H9 (cell line): Measurements from ENCODE around the gene SCYGR4. TPM values are rescaled to one million over a fixed set of nuclear protein-coding genes. Genes with fewer than 3 reads are reported as not detected.

Experiments
- DNase-seq: peaks from one replicate; pipeline ENCODE4 v3.0.0-alpha.2; 2017
- H2AFZ ChIP-seq: one replicate; pipeline ENCODE4 v1.6.1; 2013; ENCODE audit warnings: mild to moderate bottlenecking, low read length, control low read depth, moderate library complexity
- H2AK5ac ChIP-seq: 2 replicates; pipeline ENCODE4 v1.6.1; 2013; ENCODE audit warnings: low read length, control low read depth, mixed read lengths; ENCODE audit not compliant: insufficient read length
- H2BK120ac ChIP-seq: one replicate; pipeline ENCODE4 v1.6.1; 2013; ENCODE audit warnings: low read depth, mild to moderate bottlenecking, low read length, control low read depth, inconsistent platforms; ENCODE audit not compliant: poor library complexity, severe bottlenecking
- H2BK12ac ChIP-seq: 2 replicates; pipeline ENCODE4 v1.6.1; 2013; ENCODE audit warnings: low read length, control low read depth, mixed read lengths, low read depth; ENCODE audit not compliant: insufficient read length
- H2BK15ac ChIP-seq: 2 replicates; pipeline ENCODE4 v1.6.1; 2013; ENCODE audit warnings: low read depth, low read length, control low read depth
- H2BK20ac ChIP-seq: one replicate; pipeline ENCODE4 v1.6.1; 2013; ENCODE audit warnings: low read depth, mild to moderate bottlenecking, low read length, control low read depth, inconsistent platforms; ENCODE audit not compliant: poor library complexity, severe bottlenecking
- H2BK5ac ChIP-seq: 2 replicates; pipeline ENCODE4 v1.6.1; 2013; ENCODE audit warnings: low read length, control low read depth, mixed read lengths; ENCODE audit not compliant: insufficient read length
- H3K14ac ChIP-seq: 2 replicates; pipeline ENCODE4 v1.6.1; 2013; ENCODE audit warnings: low read length, control low read depth; ENCODE audit not compliant: insufficient read depth
- H3K18ac ChIP-seq: 2 replicates; pipeline ENCODE4 v1.6.1; 2013; ENCODE audit warnings: low read depth, mild to moderate bottlenecking, mixed read lengths, low read length, control low read depth; ENCODE audit not compliant: insufficient read length
- H3K23ac ChIP-seq: 2 replicates; pipeline ENCODE4 v1.6.1; 2013; ENCODE audit warnings: low read length, control low read depth, mixed read lengths, low read depth; ENCODE audit not compliant: insufficient read length
- H3K23me2 ChIP-seq: 2 replicates; pipeline ENCODE4 v1.6.1; 2013; ENCODE audit warnings: low read depth, mild to moderate bottlenecking, mixed read lengths, low read length, control low read depth; ENCODE audit not compliant: insufficient read length, poor library complexity, severe bottlenecking
- H3K27ac ChIP-seq: 2 replicates; pipeline ENCODE4 v1.5.1; 2013; ENCODE audit warnings: low read length, control low read depth, mixed read lengths, low read depth; ENCODE audit not compliant: insufficient read length
- H3K27me3 ChIP-seq: 2 replicates; pipeline ENCODE4 v1.6.1; 2013; ENCODE audit warnings: low read length, control low read depth, inconsistent platforms; ENCODE audit not compliant: insufficient read depth
- H3K4ac ChIP-seq: 2 replicates; pipeline ENCODE4 v1.6.1; 2013; ENCODE audit warnings: low read depth, mild to moderate bottlenecking, control low read depth, inconsistent platforms, low read length, moderate library complexity
- H3K4me1 ChIP-seq: 2 replicates; pipeline ENCODE4 v1.6.1; 2013; ENCODE audit warnings: low read length, control low read depth, inconsistent platforms; ENCODE audit not compliant: insufficient read depth
- H3K4me2 ChIP-seq: 2 replicates; pipeline ENCODE4 v1.6.1; 2013; ENCODE audit warnings: low read length, control low read depth, mixed read lengths; ENCODE audit not compliant: insufficient read length, insufficient read depth
- H3K56ac ChIP-seq: 2 replicates; pipeline ENCODE4 v1.6.1; 2013; ENCODE audit warnings: low read depth, mild to moderate bottlenecking, mixed read lengths, low read length, control low read depth; ENCODE audit not compliant: insufficient read length
- H3K79me1 ChIP-seq: 2 replicates; pipeline ENCODE4 v1.6.1; 2013; ENCODE audit warnings: low read depth, mild to moderate bottlenecking, moderate library complexity, low read length, control low read depth, inconsistent platforms; ENCODE audit not compliant: insufficient read depth, poor library complexity, severe bottlenecking
- H3K79me2 ChIP-seq: 2 replicates; pipeline ENCODE4 v1.6.1; 2013; ENCODE audit warnings: low read length, control low read depth, inconsistent platforms; ENCODE audit not compliant: insufficient read depth
- H3K9ac ChIP-seq: 2 replicates; pipeline ENCODE4 v1.6.1; 2013; ENCODE audit warnings: low read length, control low read depth, mixed read lengths; ENCODE audit not compliant: insufficient read length; ENCODE audit errors: extremely low read depth
- H3K9me3 ChIP-seq: one replicate; pipeline ENCODE4 v1.6.1; 2013; ENCODE audit warnings: low read depth, low read length, inconsistent platforms; ENCODE audit not compliant: control insufficient read depth
- H3T11ph ChIP-seq: one replicate; pipeline ENCODE4 v1.6.1; 2013; ENCODE audit warnings: mild to moderate bottlenecking, low read length, control low read depth, inconsistent platforms
- H4K20me1 ChIP-seq: one replicate; pipeline ENCODE4 v1.6.1; 2013; ENCODE audit not compliant: control insufficient read depth, insufficient read length, insufficient read depth
- H4K5ac ChIP-seq: 2 replicates; pipeline ENCODE4 v1.6.1; 2013; ENCODE audit warnings: low read depth, mild to moderate bottlenecking, mixed read lengths, low read length, control low read depth; ENCODE audit not compliant: insufficient read length
- H4K8ac ChIP-seq: replicated peaks from 2 replicates; pipeline ENCODE4 v1.6.1; 2013; ENCODE audit warnings: low read length, control low read depth, mixed read lengths, low read depth; ENCODE audit not compliant: insufficient read length
- H4K91ac ChIP-seq: 2 replicates; pipeline ENCODE4 v1.6.1; 2013; ENCODE audit warnings: low read depth, mild to moderate bottlenecking, moderate library complexity, mixed read lengths, low read length, control low read depth; ENCODE audit not compliant: insufficient read length
- H3K27ac Mint-ChIP-seq, 3 experiments: 2 replicates in 2 of 3; 3 replicates in 1 of 3; pipeline ENCODE4 v1.8.0; 2020 to 2021; ENCODE audit warnings: mixed read lengths in 3 of 3, mild to moderate bottlenecking in 1 of 3, moderate library complexity in 1 of 3
- H3K27me3 Mint-ChIP-seq: 2 replicates; pipeline ENCODE4 v1.8.0; 2021; ENCODE audit warnings: low read depth, mild to moderate bottlenecking, moderate library complexity, mixed read lengths
- H3K36me3 Mint-ChIP-seq, 3 experiments: 2 replicates in 2 of 3; 3 replicates in 1 of 3; pipeline ENCODE4 v1.8.0; 2020 to 2021; ENCODE audit warnings: low read depth in 3 of 3, mixed read lengths in 3 of 3; ENCODE audit not compliant: insufficient read depth in 1 of 3
- H3K4me1 Mint-ChIP-seq, 2 experiments: 2 replicates each; pipeline ENCODE4 v1.8.0; 2020; ENCODE audit warnings: mixed read lengths in 2 of 2
- H3K4me3 Mint-ChIP-seq, 2 experiments: 2 replicates in 1 of 2; 3 replicates in 1 of 2; pipeline ENCODE4 v1.8.0; 2020 to 2021; ENCODE audit warnings: mild to moderate bottlenecking in 2 of 2, mixed read lengths in 2 of 2, moderate library complexity in 1 of 2
- H3K9me3 Mint-ChIP-seq, 2 experiments: 2 replicates in 1 of 2; 3 replicates in 1 of 2; pipeline ENCODE4 v1.8.0; 2020; ENCODE audit warnings: mild to moderate bottlenecking in 2 of 2, mixed read lengths in 2 of 2, moderate library complexity in 1 of 2
- CTCF ChIP-seq: fragments of 200-600 bp; sonication (generic); conservative IDR thresholded peaks from 3 replicates; pipeline ENCODE4 v1.8.0; 2021; ENCODE audit warnings: antibody characterized with exemption, mild to moderate bottlenecking
- WGBS: extraction: QIAGEN DNeasy Blood & Tissue Kit; methylation state at CpG from one replicate; pipeline ENCODE4 v1.1.7; 2013; ENCODE audit warnings: missing lambda C conversion rate, low lambda C conversion rate, mixed read lengths; ENCODE audit not compliant: insufficient read length; ENCODE audit errors: extremely low coverage; 5-methylcytosine and 5-hydroxymethylcytosine counted together
- total RNA-seq: library from RNA; stranded (reverse); gene quantifications from 2 replicates; pipeline ENCODE4 v1.2.1, GENCODE V29; 2021

Gene SCYGR4
- total RNA-seq, 1 experiment from 2014 or later = not detected

DNA sequence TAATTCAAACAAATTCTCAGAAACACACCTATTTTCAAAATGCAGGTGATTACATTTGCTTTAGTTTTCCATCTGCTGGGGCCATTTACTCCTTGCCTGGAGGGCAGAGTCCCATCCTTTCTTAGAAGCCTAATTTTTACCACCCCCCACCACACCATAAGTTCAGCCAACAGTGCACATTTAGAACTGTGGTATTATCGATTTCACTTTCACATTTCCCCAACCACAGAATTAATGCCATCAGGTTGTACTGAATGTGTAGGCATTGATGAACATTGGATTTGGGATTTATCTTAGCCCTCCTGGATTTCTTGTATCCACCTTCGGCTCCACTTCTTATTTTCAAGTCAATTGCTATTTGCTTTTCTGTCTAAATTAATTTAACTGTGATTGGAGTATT is 7.2 kb upstream of the SCYGR4 start:
- Mint-ChIP-seq H3K9me3 (no peaks in the 10 kb centered on the region; a peak in 1 of 5 replicates), H3K27ac (no peak overlapping the region), H3K4me3 (no peak overlapping the region), H3K27me3 (peaks cover 4% of the 10 kb centered on the region), H3K4me1 (0 out of 4 replicates have a peak, but pooled peaks cover 0 to 2% of the 10 kb centered on the region in 2 experiments), H3K36me3 (no peaks in the 10 kb centered on the region; a peak in 1 of 7 replicates)
- Histone ChIP-seq H2BK20ac (no peak overlapping the region), H4K5ac (no peak overlapping the region), H3K14ac (no peak overlapping the region), H2AK5ac (no peak overlapping the region), H2BK12ac (no peak overlapping the region), H3T11ph (no peak overlapping the region), H3K4me2 (no peak overlapping the region), H3K18ac (no peak overlapping the region), H3K9me3 (no peaks in the 10 kb centered on the region), H3K4ac (no peak overlapping the region), H3K23me2 (no peaks in the 10 kb centered on the region), H2BK15ac (no peak overlapping the region), H2BK120ac (no peak overlapping the region), H2BK5ac (no peak overlapping the region), H3K27me3 (no peaks in the 10 kb centered on the region; the same call in 1 of the 2 replicates), H3K9ac (no peak overlapping the region), H3K23ac (no peak overlapping the region), H2AFZ (no peak overlapping the region), H3K56ac (no peak overlapping the region), H3K79me1 (no peaks in the 10 kb centered on the region), H3K79me2 (no peaks in the 10 kb centered on the region), H3K4me1 (no peaks in the 10 kb centered on the region), H4K20me1 (no peaks in the 10 kb centered on the region), H3K27ac (no peak overlapping the region), H4K8ac (no peak overlapping the region), H4K91ac (no peak overlapping the region)
- TF ChIP-seq CTCF = no peak
- WGBS = no CpG with 5 or more reads among the region's 2 CpGs
- DNase-seq = no peak
